Uterus (tissue), 2 donors: ENCODE data around the gene AGPAT4.
A peak's percentile ranks its signal among the peaks of the same experiment; 100 is the strongest.

Source experiments
- POLR2A ChIP-seq, 2 donors: fragments of 450-650 bp; IDR thresholded peaks; one replicate each; pipeline ENCODE4 v1.6.1; 2016; ENCODE audit warnings: antibody characterized with exemption in 2 of 2, mild to moderate bottlenecking in 1 of 2, moderate library complexity in 1 of 2
- TF ChIP-seq, protein P1 (sequence below), 4 experiments: fragments of 200-600 bp in 2 of 4; fragments of 450-650 bp in 2 of 4; sonication (generic) in 2 of 4; IDR thresholded peaks; one replicate each; pipeline ENCODE4 v1.5.1; 2016 to 2019; ENCODE audit warnings: antibody characterized with exemption in 4 of 4, mild to moderate bottlenecking in 2 of 4, moderate library complexity in 1 of 4

DNA sequence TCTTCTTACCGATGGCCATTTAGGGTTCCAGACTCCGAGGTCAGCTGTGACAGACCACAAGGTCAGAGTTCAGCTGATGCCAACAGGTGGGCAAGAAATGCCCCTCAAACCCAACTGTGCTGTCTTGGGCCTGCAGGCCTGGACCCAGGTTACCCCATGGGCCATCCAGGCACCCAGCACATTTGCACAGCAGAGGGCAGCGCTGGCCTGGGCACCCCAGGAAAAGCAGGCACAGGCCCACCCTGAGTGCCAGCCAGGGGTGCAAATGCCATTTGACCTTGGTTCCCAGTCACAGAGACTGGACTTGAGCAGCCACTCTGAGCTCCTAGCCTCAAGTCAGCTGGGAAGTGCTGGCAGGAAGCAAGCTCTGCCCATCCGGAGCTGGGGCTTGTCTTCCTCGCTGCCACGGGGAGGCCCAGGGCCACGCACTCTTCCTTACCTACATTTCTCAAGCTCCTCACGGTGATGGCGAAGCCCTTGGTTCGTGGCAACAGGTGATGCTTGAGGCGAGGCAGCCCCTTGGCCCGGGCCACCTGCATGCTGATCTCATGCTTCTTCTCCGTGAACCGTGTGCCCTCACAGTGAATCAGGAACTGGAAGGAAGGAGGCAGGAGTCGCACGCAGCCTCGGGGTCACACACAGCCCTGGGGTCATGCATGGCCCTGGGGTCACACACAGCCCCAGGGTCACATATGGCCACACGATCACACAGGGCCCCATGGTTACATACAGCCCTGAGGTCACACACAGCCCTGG, 120.8 kb downstream of the AGPAT4 start:
- TF ChIP-seq, protein P1, sequence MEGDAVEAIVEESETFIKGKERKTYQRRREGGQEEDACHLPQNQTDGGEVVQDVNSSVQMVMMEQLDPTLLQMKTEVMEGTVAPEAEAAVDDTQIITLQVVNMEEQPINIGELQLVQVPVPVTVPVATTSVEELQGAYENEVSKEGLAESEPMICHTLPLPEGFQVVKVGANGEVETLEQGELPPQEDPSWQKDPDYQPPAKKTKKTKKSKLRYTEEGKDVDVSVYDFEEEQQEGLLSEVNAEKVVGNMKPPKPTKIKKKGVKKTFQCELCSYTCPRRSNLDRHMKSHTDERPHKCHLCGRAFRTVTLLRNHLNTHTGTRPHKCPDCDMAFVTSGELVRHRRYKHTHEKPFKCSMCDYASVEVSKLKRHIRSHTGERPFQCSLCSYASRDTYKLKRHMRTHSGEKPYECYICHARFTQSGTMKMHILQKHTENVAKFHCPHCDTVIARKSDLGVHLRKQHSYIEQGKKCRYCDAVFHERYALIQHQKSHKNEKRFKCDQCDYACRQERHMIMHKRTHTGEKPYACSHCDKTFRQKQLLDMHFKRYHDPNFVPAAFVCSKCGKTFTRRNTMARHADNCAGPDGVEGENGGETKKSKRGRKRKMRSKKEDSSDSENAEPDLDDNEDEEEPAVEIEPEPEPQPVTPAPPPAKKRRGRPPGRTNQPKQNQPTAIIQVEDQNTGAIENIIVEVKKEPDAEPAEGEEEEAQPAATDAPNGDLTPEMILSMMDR (IDR thresholded peaks at IDR 0.05): peak in 3 of 4 experiments; percentile 19 to 37 (median 28)
- TF ChIP-seq POLR2A (IDR thresholded peaks at IDR 0.05): no peak
